CD4-positive, CD25-positive, alpha-beta regulatory T cell (primary cell): ENCODE results near the gene PTPRG. TPM values are rescaled to one million over a fixed set of nuclear protein-coding genes. Genes with fewer than 3 reads are reported as not detected.

Experiments used
- ATAC-seq, 2 donors: fragments of 150-1000 bp; cut with Tn5 transposase; one replicate each; pipeline ENCODE4 v1.10.0; 2021; ENCODE audit warnings: low read depth in 2 of 2, moderate number of reproducible peaks in 2 of 2, moderate library complexity in 1 of 2
- DNase-seq, 3 donors: peaks; one replicate each; pipeline versions ENCODE4 v3.0.0 to v3.0.0-alpha.2; 2012 to 2022; ENCODE audit warnings: mixed read lengths in 1 of 3
- H3K27ac ChIP-seq: one replicate; pipeline ENCODE4 v1.7.0; 2013; ENCODE audit warnings: mild to moderate bottlenecking, low read length; ENCODE audit not compliant: insufficient read depth, poor library complexity, severe bottlenecking
- H3K27me3 ChIP-seq: one replicate; pipeline ENCODE4 v1.7.0; 2013; ENCODE audit warnings: low read length; ENCODE audit not compliant: control insufficient read depth, insufficient read depth
- H3K36me3 ChIP-seq: one replicate; pipeline ENCODE4 v1.7.0; 2013; ENCODE audit warnings: mild to moderate bottlenecking, low read length, moderate library complexity; ENCODE audit not compliant: control insufficient read depth, insufficient read depth
- H3K4me1 ChIP-seq: 2 replicates; pipeline ENCODE4 v1.7.0; 2013; ENCODE audit warnings: mild to moderate bottlenecking, low read length; ENCODE audit not compliant: insufficient read depth, control insufficient read depth, poor library complexity, severe bottlenecking
- H3K4me3 ChIP-seq: one replicate; pipeline ENCODE4 v1.7.0; 2013; ENCODE audit warnings: low read depth, mild to moderate bottlenecking, low read length, moderate library complexity
- H3K9me3 ChIP-seq, 2 experiments: 1 replicate in 1 of 2; 2 replicates in 1 of 2; pipeline ENCODE4 v1.7.0; 2013; ENCODE audit warnings: low read length in 2 of 2, mild to moderate bottlenecking in 1 of 2, moderate library complexity in 1 of 2; ENCODE audit not compliant: control insufficient read depth in 2 of 2
- H3K27ac Mint-ChIP-seq, 3 donors: one replicate each; pipeline ENCODE4 v1.8.0; 2020 to 2022; ENCODE audit warnings: mild to moderate bottlenecking in 3 of 3, mixed read lengths in 3 of 3, moderate library complexity in 2 of 3
- H3K27me3 Mint-ChIP-seq: one replicate; pipeline ENCODE4 v1.8.0; 2022; ENCODE audit warnings: mild to moderate bottlenecking, mixed read lengths
- H3K36me3 Mint-ChIP-seq: one replicate; pipeline ENCODE4 v1.8.0; 2020; ENCODE audit warnings: mixed read lengths
- H3K4me1 Mint-ChIP-seq, 4 donors: one replicate each; pipeline ENCODE4 v1.8.0; 2020 to 2022; ENCODE audit warnings: mixed read lengths in 4 of 4, mild to moderate bottlenecking in 1 of 4
- H3K4me3 Mint-ChIP-seq, 4 donors: one replicate each; pipeline ENCODE4 v1.8.0; 2020 to 2022; ENCODE audit warnings: mild to moderate bottlenecking in 4 of 4, mixed read lengths in 4 of 4, moderate library complexity in 3 of 4
- H3K9me3 Mint-ChIP-seq, 7 donors: one replicate each; pipeline ENCODE4 v1.8.0; 2020 to 2022; ENCODE audit warnings: mixed read lengths in 7 of 7, mild to moderate bottlenecking in 3 of 7, moderate library complexity in 2 of 7
- polyA plus RNA-seq, 4 donors: library from polyadenylated mRNA; unstranded; fragments of 300-500 nt; fragmentation: Illumina TruSeq; gene quantifications; one replicate each; pipeline ENCODE4 v1.2.3, GENCODE V29; 2021
- total RNA-seq: library from RNA; stranded (reverse); gene quantifications from one replicate; pipeline ENCODE4 v1.2.3, GENCODE V29; 2022

Gene PTPRG
- total and polyA plus RNA-seq, 5 donors from 2014 or later: not detected

DNA sequence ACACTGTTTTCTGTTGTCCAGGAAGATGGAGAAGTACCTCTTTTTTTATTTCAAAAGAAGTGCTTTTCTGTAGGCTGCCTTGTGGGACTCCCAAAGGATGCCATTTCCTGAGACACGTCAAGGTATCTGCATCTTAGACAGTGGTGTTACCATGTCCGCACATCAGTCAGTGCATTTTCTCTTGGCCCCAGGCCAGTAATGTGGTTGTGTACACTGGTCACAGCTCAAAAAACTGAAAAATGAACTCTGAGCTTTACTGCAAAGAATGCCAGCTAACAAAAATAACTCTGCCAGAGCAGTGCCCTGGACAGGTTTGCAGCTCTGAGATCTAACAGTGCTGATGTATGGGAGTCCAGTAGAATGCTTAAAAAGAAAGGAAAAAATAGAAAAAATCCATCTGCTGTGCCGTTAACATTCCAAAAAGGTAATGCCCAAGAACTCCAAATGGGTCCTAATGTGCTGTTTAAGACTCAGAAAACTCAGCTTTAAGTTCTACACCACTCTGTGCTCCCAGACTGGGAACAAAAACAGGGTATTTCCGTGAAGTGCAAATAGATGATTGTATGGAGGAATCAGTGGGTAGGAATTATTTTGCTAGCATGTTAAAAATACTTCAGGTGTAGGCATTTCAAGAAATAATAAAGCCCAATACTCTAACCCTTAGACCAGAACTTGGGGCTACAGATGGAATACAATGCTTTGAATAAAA, 496.1 kb downstream of the PTPRG start:
- Mint-ChIP-seq H3K4me3 (no peak overlapping the region), H3K27me3 (no peaks in the 10 kb centered on the region), H3K9me3 (peaks cover 0 to 8% (median 4%) of the 10 kb centered on the region in 7 donors), H3K27ac (peak overlapping the region in 1 of 3 donors; percentile 20), H3K36me3 (no peaks in the 10 kb centered on the region), H3K4me1 (no peaks in the 10 kb centered on the region)
- Histone ChIP-seq H3K36me3 (no peaks in the 10 kb centered on the region), H3K4me1 (no peaks in the 10 kb centered on the region), H3K27me3 (no peaks in the 10 kb centered on the region), H3K4me3 (no peak overlapping the region), H3K27ac (no peak overlapping the region), H3K9me3 (no peaks in the 10 kb centered on the region)
- ATAC-seq (no peak), DNase-seq (no peak)

DNA sequence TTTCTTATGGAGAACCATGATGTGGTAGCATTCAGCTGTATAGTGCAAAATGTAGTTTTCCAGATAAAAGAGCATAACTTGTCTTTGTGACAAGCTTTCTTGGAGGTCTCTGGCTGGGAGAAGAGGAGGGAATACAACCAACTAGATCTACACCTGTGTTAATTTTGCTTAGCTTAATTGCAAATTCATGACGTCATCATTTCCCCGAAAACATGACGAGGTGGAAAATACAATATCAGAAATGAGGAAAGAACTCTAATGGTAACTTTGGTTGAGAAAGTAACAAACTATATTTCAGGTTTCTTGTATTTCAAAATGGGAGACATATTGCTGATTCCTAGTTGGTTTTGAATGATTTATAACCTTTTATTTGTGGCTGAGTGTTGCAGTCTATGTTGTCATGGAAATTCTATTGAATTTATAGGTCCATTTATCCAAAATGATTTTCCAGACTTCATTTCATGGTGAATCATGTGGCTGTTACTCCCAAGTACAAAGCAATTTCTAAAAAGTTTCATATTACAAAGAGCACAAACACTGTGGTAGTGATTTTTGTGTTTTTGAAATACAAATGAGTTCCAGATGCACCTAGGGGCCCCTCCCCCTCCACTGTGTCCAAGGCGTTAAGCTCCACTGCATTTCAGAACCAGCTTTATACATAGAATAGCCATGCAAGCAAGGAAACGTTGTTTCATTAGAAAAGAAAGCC, 504.8 kb downstream of the PTPRG start:
- no peaks in the 10 kb centered on the region for H3K4me1 Mint-ChIP-seq
- no peak overlapping the region for H3K4me3 ChIP-seq
- H3K36me3 Mint-ChIP-seq: no peaks in the 10 kb centered on the region
- DNase-seq (no peak), ATAC-seq (no peak)
- peaks cover 0 to 6% (median 0%) of the 10 kb centered on the region in 7 donors for H3K9me3 Mint-ChIP-seq
- no peaks in the 10 kb centered on the region for H3K4me1 ChIP-seq
- H3K9me3 ChIP-seq: no peaks in the 10 kb centered on the region
- no peaks in the 10 kb centered on the region for H3K27me3 ChIP-seq
- no peak overlapping the region for H3K27ac Mint-ChIP-seq
- no peaks in the 10 kb centered on the region for H3K36me3 ChIP-seq
- no peak overlapping the region for H3K4me3 Mint-ChIP-seq
- no peak overlapping the region for H3K27ac ChIP-seq
- no peaks in the 10 kb centered on the region for H3K27me3 Mint-ChIP-seq

DNA sequence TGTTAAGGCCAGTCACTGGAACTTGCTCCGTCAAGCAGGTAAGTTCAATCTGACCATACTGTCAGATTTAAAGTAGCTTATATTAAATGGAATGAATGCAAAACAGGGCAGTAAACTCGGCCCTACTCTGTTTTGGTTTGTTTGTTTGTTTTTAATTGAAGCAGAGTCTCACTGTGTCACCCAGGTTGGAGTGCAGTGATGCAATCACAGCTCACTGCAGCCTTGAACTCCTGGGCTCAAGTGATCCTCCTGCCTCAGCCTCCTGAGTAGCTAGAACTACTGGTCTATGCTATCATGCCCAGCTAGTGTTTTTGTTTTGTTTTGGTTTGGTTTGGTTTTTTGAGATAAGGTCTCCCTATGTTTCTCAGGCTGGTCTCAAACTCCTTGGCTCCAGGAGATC, 507.0 kb downstream of the PTPRG start:
- Histone ChIP-seq H3K27ac (no peak overlapping the region), H3K36me3 (no peaks in the 10 kb centered on the region), H3K4me3 (no peak overlapping the region), H3K27me3 (no peaks in the 10 kb centered on the region), H3K9me3 (no peaks in the 10 kb centered on the region), H3K4me1 (no peaks in the 10 kb centered on the region)
- Mint-ChIP-seq H3K36me3 (no peaks in the 10 kb centered on the region), H3K9me3 (peaks cover 0 to 4% (median 0%) of the 10 kb centered on the region in 7 donors), H3K27ac (no peak overlapping the region), H3K4me3 (no peak overlapping the region), H3K4me1 (no peaks in the 10 kb centered on the region), H3K27me3 (no peaks in the 10 kb centered on the region)
- ATAC-seq: no peak
- DNase-seq: no peak

DNA sequence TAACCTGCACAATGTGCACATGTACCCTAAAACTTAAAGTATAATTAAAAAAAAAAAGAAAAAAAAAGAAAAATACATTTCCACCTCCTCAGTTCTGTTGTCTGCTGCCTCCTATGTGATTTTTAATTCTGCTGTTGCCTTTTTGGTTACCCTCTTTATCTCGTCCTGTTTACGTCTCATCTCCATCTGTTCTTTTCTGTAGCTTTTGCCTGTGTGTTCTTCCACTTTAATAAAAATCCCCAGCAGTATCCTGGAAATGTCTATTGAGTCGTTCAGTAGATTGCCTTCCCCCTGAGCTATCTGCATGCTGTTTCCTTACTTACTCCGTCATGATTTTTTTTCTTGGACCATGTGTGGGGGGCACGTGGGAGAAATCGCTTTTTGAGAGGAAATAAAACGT, 509.5 kb downstream of the PTPRG start:
- Histone ChIP-seq H3K27ac (no peak overlapping the region), H3K4me3 (no peak overlapping the region), H3K27me3 (no peaks in the 10 kb centered on the region), H3K4me1 (no peaks in the 10 kb centered on the region), H3K36me3 (no peaks in the 10 kb centered on the region), H3K9me3 (no peaks in the 10 kb centered on the region)
- Mint-ChIP-seq H3K9me3 (peaks cover 0 to 4% (median 1%) of the 10 kb centered on the region in 7 donors), H3K4me1 (no peaks in the 10 kb centered on the region), H3K4me3 (no peak overlapping the region), H3K36me3 (no peaks in the 10 kb centered on the region), H3K27ac (no peak overlapping the region), H3K27me3 (no peaks in the 10 kb centered on the region)
- DNase-seq (no peak), ATAC-seq (no peak)

DNA sequence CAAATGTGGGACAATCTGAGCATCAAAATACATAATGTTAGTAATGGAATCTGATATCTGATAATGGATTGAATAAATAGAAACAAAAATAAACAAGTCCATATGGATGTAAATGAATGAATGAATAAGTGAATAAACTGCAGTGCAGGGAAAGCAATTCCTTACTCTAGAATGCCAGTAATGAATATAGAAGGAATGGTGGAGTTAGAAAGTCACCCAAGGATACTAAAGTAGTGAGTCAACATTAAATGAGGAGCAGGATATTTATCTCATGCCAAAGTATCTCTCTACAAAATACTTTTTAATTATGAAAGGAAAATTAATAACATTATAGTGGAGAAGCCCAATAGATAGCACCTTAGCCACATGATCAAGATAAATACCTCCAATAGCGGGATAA, 511.7 kb downstream of the PTPRG start:
- Histone ChIP-seq H3K36me3 (no peaks in the 10 kb centered on the region), H3K4me3 (no peak overlapping the region), H3K4me1 (no peaks in the 10 kb centered on the region), H3K9me3 (no peaks in the 10 kb centered on the region), H3K27ac (no peak overlapping the region), H3K27me3 (no peaks in the 10 kb centered on the region)
- no peak overlapping the region for H3K4me3 Mint-ChIP-seq
- ATAC-seq (no peak), DNase-seq (no peak)
- H3K36me3 Mint-ChIP-seq: no peaks in the 10 kb centered on the region
- H3K9me3 Mint-ChIP-seq: peaks cover 0 to 4% (median 1%) of the 10 kb centered on the region in 7 donors
- H3K4me1 Mint-ChIP-seq: no peaks in the 10 kb centered on the region
- no peaks in the 10 kb centered on the region for H3K27me3 Mint-ChIP-seq
- H3K27ac Mint-ChIP-seq: no peak overlapping the region

DNA sequence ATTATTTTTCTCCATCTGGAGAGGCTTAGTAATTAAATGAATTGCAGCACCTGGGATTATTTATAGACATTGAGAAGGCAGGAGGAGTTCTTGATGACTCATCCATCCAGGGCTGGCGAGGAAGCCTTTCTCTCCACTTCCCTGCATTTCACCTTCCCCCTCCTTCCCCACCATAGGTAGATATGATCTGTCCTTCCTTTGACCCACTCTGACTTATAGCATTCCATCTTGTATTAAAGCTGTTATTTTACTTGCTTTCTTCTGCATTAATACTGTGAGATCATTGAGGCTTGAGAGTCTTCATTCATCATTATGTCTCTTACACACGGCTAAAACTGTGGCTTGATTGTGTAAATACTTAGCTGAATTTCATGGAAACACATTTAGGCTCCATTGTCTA, 523.2 kb downstream of the PTPRG start:
- no peak for ATAC-seq
- peaks cover 0 to 11% (median 1%) of the 10 kb centered on the region in 7 donors for H3K9me3 Mint-ChIP-seq

GRCh38 chr3:62088472-62089104, 527.2 kb downstream of the PTPRG start:
- Mint-ChIP-seq H3K4me1 (no peaks in the 10 kb centered on the region), H3K27me3 (no peaks in the 10 kb centered on the region), H3K27ac (no peak overlapping the region), H3K4me3 (peak overlapping the region in 1 of 4 donors; percentile 8), H3K9me3 (peaks cover 0 to 8% (median 0%) of the 10 kb centered on the region in 7 donors), H3K36me3 (no peaks in the 10 kb centered on the region)
- Histone ChIP-seq H3K9me3 (no peaks in the 10 kb centered on the region), H3K36me3 (no peaks in the 10 kb centered on the region), H3K27ac (no peak overlapping the region), H3K27me3 (no peaks in the 10 kb centered on the region), H3K4me3 (no peak overlapping the region), H3K4me1 (no peaks in the 10 kb centered on the region)
- no peak for DNase-seq
- ATAC-seq: no peak

More for the DNA sequence above, 523.2 kb downstream of the PTPRG start:
- Mint-ChIP-seq H3K4me1 (no peaks in the 10 kb centered on the region), H3K27me3 (no peaks in the 10 kb centered on the region), H3K27ac (no peak overlapping the region), H3K36me3 (no peaks in the 10 kb centered on the region), H3K4me3 (no peak overlapping the region)
- Histone ChIP-seq H3K27me3 (no peaks in the 10 kb centered on the region), H3K9me3 (no peaks in the 10 kb centered on the region), H3K4me3 (no peak overlapping the region), H3K4me1 (no peaks in the 10 kb centered on the region), H3K36me3 (no peaks in the 10 kb centered on the region), H3K27ac (no peak overlapping the region)
- DNase-seq: no peak
